Gastrocnemius medialis (tissue), 4 donors: ENCODE measurements around the gene SH3RF1. TPM values are rescaled to one million over a fixed set of nuclear protein-coding genes. Genes with fewer than 3 reads are reported as not detected.
"Not testable (repeated sequence)": the region's sequence is repeated elsewhere in the genome, so short reads cannot be mapped to it uniquely, and the experiment has no call there.

ENCODE experiments used
- ATAC-seq, 2 donors: fragments of 150-250 bp; one replicate each; pipeline ENCODE4 v1.9.1; 2016
- DNase-seq, 2 donors: peaks; one replicate each; pipeline ENCODE4 v3.0.0-alpha.2; 2019
- H3K27ac ChIP-seq, 4 donors: fragments of 200-600 bp; sonication (generic); 1 replicate in 1 of 4; 2 replicates in 3 of 4; pipeline ENCODE4 v1.5.1; 2016 to 2018; ENCODE audit warnings: mild to moderate bottlenecking in 2 of 4, moderate library complexity in 1 of 4
- H3K27me3 ChIP-seq, 3 donors: fragments of 200-600 bp; sonication (generic) in 2 of 3; 1 replicate in 1 of 3; 2 replicates in 2 of 3; pipeline versions ENCODE4 v1.5.1 to v1.6.0; 2016 to 2019; ENCODE audit warnings: mild to moderate bottlenecking in 1 of 3, moderate library complexity in 1 of 3
- H3K36me3 ChIP-seq, 2 donors: fragments of 200-600 bp; sonication (generic) in 1 of 2; one replicate each; pipeline ENCODE4 v1.5.1; 2017 to 2018
- H3K4me1 ChIP-seq, 2 donors: fragments of 200-600 bp; sonication (generic) in 1 of 2; one replicate each; pipeline ENCODE4 v1.5.1; 2016 to 2017; ENCODE audit warnings: mild to moderate bottlenecking in 2 of 2
- H3K4me3 ChIP-seq, 4 donors: fragments of 200-600 bp; sonication (generic) in 3 of 4; 1 replicate in 1 of 4; 2 replicates in 3 of 4; pipeline ENCODE4 v1.5.1; 2016 to 2019; ENCODE audit warnings: mild to moderate bottlenecking in 2 of 4
- H3K9me3 ChIP-seq, 3 donors: fragments of 200-600 bp; sonication (generic) in 2 of 3; 1 replicate in 1 of 3; 2 replicates in 2 of 3; pipeline ENCODE4 v1.5.1; 2016 to 2019
- CTCF ChIP-seq, 5 experiments: fragments of 450-650 bp in 3 of 5; fragments of 200-600 bp in 2 of 5; sonication (generic) in 2 of 5; IDR thresholded peaks in 4 of 5; conservative IDR thresholded peaks in 1 of 5; 1 replicate in 4 of 5; 2 replicates in 1 of 5; pipeline ENCODE4 v1.5.1; 2016 to 2019; ENCODE audit warnings: antibody characterized with exemption in 5 of 5, mild to moderate bottlenecking in 3 of 5, moderate library complexity in 3 of 5
- POLR2A ChIP-seq, 2 donors: fragments of 450-650 bp; IDR thresholded peaks; one replicate each; pipeline ENCODE4 v1.6.1; 2017; ENCODE audit warnings: antibody characterized with exemption in 2 of 2, mild to moderate bottlenecking in 2 of 2, moderate library complexity in 2 of 2
- in situ Hi-C, 4 donors: fragments of 200-750 bp; cut with MboI; loops; one replicate each; pipeline versions ENCODE4 v1.15.0 to v1.8.0; 2017; ENCODE audit warnings: low sequenced_read_pairs in 4 of 4
- intact Hi-C: fragments of 100-400 bp; cut with DNase I; formaldehyde crosslinking; loops from one replicate; pipeline ENCODE4 v1.15.1; 2023; ENCODE audit warnings: low total_unique reads
- total RNA-seq, 4 donors: library from RNA; depleted of rRNA; stranded (reverse); fragments of >200 nt; gene quantifications; one replicate each; pipeline versions ENCODE4 v1.1.0 to v1.2.3, GENCODE V29; 2016

Gene SH3RF1
- total RNA-seq, 4 donors from 2014 or later = 12.6 to 27.0 (median 13.4) TPM

GRCh38 chr4:169199184-169199583, 71.6 kb downstream of the SH3RF1 start:
- ATAC-seq (no peak), DNase-seq (no peak)
- Histone ChIP-seq H3K4me1 (peaks cover 25 to 36% of the 10 kb centered on the region in 2 donors), H3K27ac (no peak overlapping the region), H3K36me3 (no peaks in the 10 kb centered on the region), H3K4me3 (no peak overlapping the region), H3K9me3 (no peaks in the 10 kb centered on the region), H3K27me3 (no peaks in the 10 kb centered on the region)
- intact Hi-C loops = no loop called here
- TF ChIP-seq CTCF (IDR thresholded peaks at IDR 0.05 in 4 of 5, conservative IDR thresholded peaks at IDR 0.05 in 1 of 5) = no peak
- TF ChIP-seq POLR2A (IDR thresholded peaks at IDR 0.05) = no peak
- in situ Hi-C loops = no loop called here

GRCh38 chr4:169198167-169198566, 72.6 kb downstream of the SH3RF1 start:
- TF ChIP-seq POLR2A (IDR thresholded peaks at IDR 0.05) (no peak), CTCF (IDR thresholded peaks at IDR 0.05 in 4 of 5, conservative IDR thresholded peaks at IDR 0.05 in 1 of 5) (no peak)
- in situ Hi-C loops = no loop called here
- intact Hi-C loops = no loop called here

GRCh38 chr4:169197206-169197605, 73.5 kb downstream of the SH3RF1 start:
- not testable (repeated sequence) for DNase-seq

More at GRCh38 chr4:169198167-169198566, 72.6 kb downstream of the SH3RF1 start:
- Histone ChIP-seq H3K9me3 (no peaks in the 10 kb centered on the region), H3K27ac (no peak overlapping the region), H3K4me1 (peaks cover 18 to 28% of the 10 kb centered on the region in 2 donors), H3K27me3 (no peaks in the 10 kb centered on the region), H3K36me3 (no peaks in the 10 kb centered on the region), H3K4me3 (no peak overlapping the region)
- DNase-seq = no peak
- ATAC-seq = no peak

GRCh38 chr4:169195032-169195431, 75.7 kb downstream of the SH3RF1 start:
- ATAC-seq (no peak), DNase-seq (no peak)
- Histone ChIP-seq H3K27ac (no peak overlapping the region), H3K4me1 (peaks cover 0 to 4% of the 10 kb centered on the region in 2 donors), H3K4me3 (no peak overlapping the region), H3K36me3 (no peaks in the 10 kb centered on the region), H3K27me3 (no peaks in the 10 kb centered on the region), H3K9me3 (no peaks in the 10 kb centered on the region)
- in situ Hi-C loops (no loop called here), intact Hi-C loops (no loop called here)
- no peak for TF ChIP-seq CTCF (IDR thresholded peaks at IDR 0.05 in 4 of 5, conservative IDR thresholded peaks at IDR 0.05 in 1 of 5)
- TF ChIP-seq POLR2A (IDR thresholded peaks at IDR 0.05) = no peak

More at GRCh38 chr4:169197206-169197605, 73.5 kb downstream of the SH3RF1 start:
- H3K4me1 ChIP-seq = peaks cover 18 to 19% of the 10 kb centered on the region in 2 donors
- H3K9me3 ChIP-seq, intact Hi-C loops, H3K27ac ChIP-seq, H3K27me3 ChIP-seq, in situ Hi-C loops, ATAC-seq, H3K4me3 ChIP-seq, H3K36me3 ChIP-seq: not testable (repeated sequence)

GRCh38 chr4:169189968-169190367, 80.8 kb downstream of the SH3RF1 start:
- H3K27me3 ChIP-seq, H3K36me3 ChIP-seq, H3K4me1 ChIP-seq, DNase-seq, H3K4me3 ChIP-seq, H3K27ac ChIP-seq, H3K9me3 ChIP-seq, intact Hi-C loops, in situ Hi-C loops, ATAC-seq: not testable (repeated sequence)

GRCh38 chr4:169189372-169189771, 81.4 kb downstream of the SH3RF1 start:
- Histone ChIP-seq H3K4me1 (peaks cover 4% of the 10 kb centered on the region in 2 donors), H3K4me3 (no peak overlapping the region), H3K27me3 (no peaks in the 10 kb centered on the region), H3K27ac (no peak overlapping the region), H3K9me3 (no peaks in the 10 kb centered on the region), H3K36me3 (no peaks in the 10 kb centered on the region)
- in situ Hi-C loops (no loop called here), intact Hi-C loops (no loop called here)
- DNase-seq = no peak
- TF ChIP-seq CTCF (IDR thresholded peaks at IDR 0.05 in 4 of 5, conservative IDR thresholded peaks at IDR 0.05 in 1 of 5) (no peak), POLR2A (IDR thresholded peaks at IDR 0.05) (no peak)
- no peak for ATAC-seq
